ENCODE measurements around the gene FAM151B.
"Not testable (repeated sequence)": the region's sequence is repeated elsewhere in the genome, so short reads cannot be mapped to it uniquely, and the experiment has no call there.

The FAM151B gene

DNA sequence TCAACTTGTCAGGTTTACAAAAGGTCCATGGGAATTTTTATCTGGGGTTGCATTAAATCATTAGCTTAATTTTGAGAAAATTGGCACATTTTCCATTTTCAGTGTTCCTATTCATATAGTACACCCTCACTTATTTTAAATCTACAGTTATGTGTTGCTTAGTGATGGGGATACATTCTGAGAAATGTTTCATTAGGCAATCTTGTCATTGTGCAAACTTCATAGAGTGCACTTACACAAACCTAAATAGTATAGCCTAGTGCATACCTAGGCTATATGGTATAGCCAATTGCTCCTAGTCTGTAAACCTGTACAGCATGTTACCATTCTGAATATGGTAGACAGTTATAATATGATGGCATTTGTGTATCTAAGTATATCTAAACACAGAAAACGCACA, 19.8 kb upstream of the FAM151B start:
- DNase-seq (ENCODE audit: low spot score) = no peak
- TF ChIP-seq, protein P1, sequence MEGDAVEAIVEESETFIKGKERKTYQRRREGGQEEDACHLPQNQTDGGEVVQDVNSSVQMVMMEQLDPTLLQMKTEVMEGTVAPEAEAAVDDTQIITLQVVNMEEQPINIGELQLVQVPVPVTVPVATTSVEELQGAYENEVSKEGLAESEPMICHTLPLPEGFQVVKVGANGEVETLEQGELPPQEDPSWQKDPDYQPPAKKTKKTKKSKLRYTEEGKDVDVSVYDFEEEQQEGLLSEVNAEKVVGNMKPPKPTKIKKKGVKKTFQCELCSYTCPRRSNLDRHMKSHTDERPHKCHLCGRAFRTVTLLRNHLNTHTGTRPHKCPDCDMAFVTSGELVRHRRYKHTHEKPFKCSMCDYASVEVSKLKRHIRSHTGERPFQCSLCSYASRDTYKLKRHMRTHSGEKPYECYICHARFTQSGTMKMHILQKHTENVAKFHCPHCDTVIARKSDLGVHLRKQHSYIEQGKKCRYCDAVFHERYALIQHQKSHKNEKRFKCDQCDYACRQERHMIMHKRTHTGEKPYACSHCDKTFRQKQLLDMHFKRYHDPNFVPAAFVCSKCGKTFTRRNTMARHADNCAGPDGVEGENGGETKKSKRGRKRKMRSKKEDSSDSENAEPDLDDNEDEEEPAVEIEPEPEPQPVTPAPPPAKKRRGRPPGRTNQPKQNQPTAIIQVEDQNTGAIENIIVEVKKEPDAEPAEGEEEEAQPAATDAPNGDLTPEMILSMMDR (IDR thresholded peaks at IDR 0.05; ENCODE audit: extremely low read depth, missing control alignments) = no peak

DNA sequence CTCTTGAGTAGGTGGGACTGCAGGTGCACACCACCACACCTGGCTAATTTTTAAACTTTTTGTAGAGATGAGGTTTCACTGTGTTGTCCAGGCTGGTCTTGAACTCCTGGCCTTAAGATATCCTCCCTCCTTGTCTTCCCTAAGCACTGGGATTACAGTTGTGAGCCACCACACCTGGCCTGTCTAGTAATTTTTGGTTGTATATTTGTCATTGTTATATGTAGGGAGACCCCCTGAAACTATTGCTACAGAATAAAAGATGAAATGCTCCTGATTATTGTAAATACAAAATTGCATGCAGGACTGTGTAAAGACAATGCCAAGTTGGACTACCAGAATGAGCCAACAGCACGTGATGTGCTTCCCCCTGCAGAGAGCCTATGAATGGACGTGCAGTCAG, 17.3 kb upstream of the FAM151B start:
- not testable (repeated sequence) for DNase-seq (ENCODE audit: low spot score)

DNA sequence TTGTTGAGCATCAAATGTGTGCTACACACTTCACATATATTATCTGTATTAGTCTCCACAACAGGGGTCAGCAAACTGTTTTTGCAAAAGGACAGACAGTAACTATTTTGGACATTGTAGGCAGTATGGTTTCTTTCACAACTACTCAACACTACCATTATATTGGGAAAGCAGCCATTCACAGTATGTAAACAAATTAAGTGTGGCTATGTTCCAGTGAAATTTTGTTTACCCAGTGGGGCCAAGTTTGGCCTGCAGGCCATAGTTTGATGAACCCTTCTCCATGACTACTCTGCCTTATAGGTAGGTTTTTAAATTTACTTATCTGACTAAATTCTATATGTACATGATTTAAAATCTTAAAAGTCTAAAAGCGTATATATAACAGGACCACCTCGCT, 13.0 kb upstream of the FAM151B start:
- TF ChIP-seq, protein P1 (IDR thresholded peaks at IDR 0.05; ENCODE audit: extremely low read depth, missing control alignments) = no peak
- DNase-seq (ENCODE audit: low spot score) = no peak

DNA sequence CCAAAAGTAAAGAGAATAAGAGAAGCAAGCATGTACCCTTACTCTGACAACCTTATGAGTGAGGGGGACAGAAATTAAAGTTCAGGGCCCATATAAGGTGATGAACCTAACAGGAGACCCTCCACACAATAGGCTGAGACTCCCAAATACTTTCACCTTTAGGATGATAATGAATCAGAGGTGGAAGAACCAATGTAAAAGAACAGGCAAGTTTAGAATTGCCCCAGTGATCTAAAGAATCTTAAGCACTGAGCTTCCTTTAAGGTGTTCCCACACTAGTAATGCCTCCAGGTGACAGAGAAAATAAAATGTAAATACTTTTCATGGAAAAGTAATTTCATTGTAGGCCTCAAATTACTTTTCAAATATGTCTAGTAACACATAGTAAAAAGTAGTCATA, 8.2 kb upstream of the FAM151B start:
- TF ChIP-seq, protein P1 (IDR thresholded peaks at IDR 0.05; ENCODE audit: extremely low read depth, missing control alignments) = no peak
- DNase-seq (ENCODE audit: low spot score) = no peak

DNA sequence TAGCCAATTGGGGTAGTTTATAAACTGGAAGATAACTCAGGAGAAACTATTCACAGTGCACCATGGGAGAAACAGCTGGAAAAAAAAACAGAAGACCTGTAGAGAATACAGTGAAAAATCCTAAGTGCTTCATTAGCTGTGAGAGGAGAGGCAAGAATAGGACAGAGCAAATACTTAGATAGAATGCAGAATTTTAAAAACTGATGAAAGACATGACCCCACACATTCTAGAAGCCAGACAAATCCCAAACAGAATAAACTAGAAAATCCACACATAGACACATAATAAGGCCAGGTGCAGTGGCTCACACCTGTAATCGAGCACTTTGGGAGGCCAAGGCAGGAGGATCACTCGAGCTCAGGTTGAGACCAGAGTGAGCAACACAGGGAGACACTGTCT, 7.5 kb upstream of the FAM151B start:
- no peak for DNase-seq (ENCODE audit: low spot score)
- TF ChIP-seq, protein P1 (IDR thresholded peaks at IDR 0.05; ENCODE audit: extremely low read depth, missing control alignments) = no peak

DNA sequence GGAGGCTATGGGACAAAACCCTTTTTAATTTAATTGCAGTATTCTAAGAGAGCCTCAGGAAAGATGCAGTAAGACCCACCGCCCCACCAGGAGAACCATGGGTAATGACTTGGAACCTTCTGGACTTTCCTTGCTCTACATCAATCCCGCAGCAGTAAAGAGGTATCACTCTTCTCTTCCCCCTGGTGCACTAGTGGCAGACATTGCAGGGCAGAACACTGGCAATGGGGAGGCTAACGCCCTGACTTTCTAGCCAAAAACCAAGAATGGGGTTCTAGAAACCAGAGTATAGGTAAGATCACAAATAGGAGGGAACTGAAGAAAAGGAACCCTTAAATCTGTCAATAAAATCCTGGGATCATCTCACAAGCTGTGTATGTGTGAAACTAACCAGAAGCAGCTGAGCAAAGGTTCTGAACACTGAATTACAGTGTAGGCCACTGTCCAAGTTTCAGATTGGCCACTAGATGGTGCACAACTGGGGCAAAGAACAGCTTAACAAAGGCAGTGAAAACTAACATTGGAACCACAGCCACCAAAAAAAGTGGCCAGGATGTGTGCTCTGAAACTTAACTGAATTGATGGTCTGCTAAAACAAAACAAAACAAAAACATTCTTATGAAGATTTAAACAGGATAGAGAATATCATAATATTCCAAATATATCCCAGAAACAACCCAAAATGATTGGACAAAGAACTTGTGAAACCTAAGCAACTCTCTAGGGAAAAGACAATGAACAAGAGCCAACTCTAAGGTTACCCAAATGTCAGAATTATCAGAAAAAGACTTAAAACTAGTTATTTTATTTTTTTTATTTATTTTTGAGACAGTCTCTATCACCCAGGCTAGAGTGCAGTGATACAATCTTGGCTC, 6.6 kb upstream of the FAM151B start:
- TF ChIP-seq, protein P1 (IDR thresholded peaks at IDR 0.05; ENCODE audit: extremely low read depth, missing control alignments) = peak; percentile 50
- peak; percentile 60 for DNase-seq (ENCODE audit: low spot score)

DNA sequence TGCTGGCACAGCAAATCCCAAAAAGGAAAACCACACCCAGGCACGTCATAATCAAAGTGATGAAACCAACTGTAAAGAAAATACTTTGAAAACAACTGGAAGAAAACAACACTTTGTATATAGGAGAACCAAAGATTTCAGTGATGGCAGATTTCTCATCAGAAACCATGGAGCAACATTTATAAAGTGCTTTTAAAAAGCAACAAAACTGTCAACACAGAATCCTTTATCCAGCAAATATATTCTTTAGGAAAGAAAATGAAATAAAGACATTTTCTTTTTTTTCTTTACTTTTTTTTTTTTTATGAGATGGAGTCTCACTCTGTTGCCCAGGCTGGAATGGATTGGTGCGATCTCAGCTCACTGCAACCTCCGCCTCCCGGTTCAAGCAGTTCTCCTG, 5.3 kb upstream of the FAM151B start:
- no peak for DNase-seq (ENCODE audit: low spot score)
- TF ChIP-seq, protein P1 (IDR thresholded peaks at IDR 0.05; ENCODE audit: extremely low read depth, missing control alignments) = no peak
